HS-5 (cell line): ENCODE measurements around the gene WDFY3.
"Not testable (repeated sequence)": the region's sequence is repeated elsewhere in the genome, so short reads cannot be mapped to it uniquely, and the experiment has no call there.

Experiments used
- DNase-seq: peaks from one replicate; pipeline ENCODE4 v3.0.0-alpha.2; 2012; ENCODE audit warnings: low read depth

WDFY3 gene

DNA sequence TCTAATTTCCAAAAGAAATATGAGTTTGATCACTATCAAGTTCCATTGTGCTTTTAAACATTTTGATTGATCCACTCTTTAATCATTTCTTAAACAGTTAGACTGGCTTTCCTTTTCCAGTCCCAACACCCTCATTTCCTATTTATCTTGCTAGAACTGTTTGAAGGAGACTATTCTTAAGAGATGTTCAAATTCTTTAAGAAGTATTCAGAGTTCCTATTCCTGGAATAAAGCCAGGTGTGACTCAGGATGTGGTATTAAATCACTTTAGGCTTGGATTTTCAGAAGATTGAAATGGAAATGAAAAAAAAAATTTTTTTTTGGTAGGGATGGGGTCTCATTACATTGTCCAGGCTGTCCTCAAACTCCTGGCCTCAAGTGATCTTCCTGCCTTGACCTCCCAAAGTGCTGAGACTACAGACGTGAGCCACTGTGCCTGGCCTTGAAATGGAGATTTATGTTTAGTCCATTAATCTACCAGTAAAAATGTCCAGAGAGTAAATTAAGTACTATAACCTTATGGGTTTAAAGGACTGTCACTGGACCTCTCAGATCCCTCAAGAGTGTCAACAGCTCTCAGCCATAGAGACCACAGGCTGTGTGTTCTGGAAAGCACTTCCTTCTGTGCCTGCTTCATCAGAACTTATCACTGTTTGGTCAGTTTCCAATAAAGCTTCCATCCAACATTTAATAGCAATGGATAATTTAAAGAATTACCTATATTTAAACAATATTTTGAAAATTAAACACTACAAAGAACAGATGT lies 292.8 kb downstream of the WDFY3 start:
- peak; percentile 79 for DNase-seq

GRCh38 chr4:84672177-84672576 lies 294.3 kb downstream of the WDFY3 start:
- DNase-seq, result no peak

- DNase-seq, result no peak
Measured at GRCh38 chr4:84669201-84669600, 297.3 kb downstream of the WDFY3 start.

DNA sequence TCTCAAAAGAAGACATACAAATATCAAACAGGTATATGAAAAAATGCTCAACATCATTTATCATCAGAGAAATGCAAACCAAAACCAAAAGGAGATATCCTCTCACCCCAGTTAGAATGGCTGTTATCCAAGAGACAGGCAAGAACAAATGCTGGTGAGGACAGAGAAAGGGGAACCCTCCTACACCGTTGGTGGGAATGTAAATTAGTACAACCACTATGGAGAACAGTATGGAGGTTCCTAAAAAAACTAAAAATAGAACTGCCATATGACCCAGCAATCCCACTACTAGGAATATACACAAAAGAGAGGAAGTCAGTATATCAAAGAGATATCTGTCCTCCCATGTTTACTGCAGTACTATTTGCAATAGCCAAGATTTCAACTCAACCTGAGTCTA lies 300.1 kb downstream of the WDFY3 start:
- no peak for DNase-seq

DNA sequence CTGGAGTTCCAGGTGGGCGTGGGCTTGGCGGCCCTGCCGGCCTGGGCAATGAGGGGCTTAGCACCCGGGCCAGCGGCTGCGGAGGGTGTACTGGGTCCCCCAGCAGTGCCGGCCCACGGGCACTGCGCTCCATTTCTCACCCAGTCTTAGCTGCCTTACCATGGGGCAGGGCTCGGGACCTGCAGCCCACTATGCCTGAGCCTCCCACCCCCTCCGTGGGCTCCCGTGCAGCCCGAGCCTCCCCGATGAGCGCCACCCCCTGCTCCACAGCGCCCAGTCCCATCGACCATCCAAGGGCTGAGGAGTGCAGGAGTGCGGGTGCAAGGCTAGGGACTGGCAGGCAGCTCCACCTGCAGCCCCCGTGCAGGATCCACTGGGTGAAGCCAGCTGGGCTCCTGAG lies 301.7 kb downstream of the WDFY3 start:
- not testable (repeated sequence) for DNase-seq

- DNase-seq, result no peak
Measured at GRCh38 chr4:84661191-84661939, 305.1 kb downstream of the WDFY3 start.

DNA sequence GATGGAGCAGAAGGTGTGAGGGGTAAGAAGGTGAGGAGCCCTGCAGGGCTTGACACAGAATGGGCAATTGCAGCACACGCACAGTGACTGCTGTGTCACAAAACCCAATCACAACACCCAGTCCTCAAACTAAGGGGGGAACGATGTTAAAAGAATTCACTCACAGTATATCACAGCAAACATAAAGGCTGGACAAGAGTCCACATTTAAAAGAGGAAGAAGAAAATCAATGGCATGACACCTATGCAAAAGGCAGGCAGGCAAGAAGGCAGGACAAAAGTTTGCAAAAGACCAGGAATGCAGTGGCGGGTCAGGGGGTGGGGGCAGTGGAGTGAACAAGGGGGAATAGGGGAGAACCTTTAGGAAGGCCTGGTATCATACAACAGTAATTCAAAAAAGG lies 305.9 kb downstream of the WDFY3 start:
- DNase-seq, result no peak

- DNase-seq, result no peak
Measured at GRCh38 chr4:84652478-84652877, 314.0 kb downstream of the WDFY3 start.

DNA sequence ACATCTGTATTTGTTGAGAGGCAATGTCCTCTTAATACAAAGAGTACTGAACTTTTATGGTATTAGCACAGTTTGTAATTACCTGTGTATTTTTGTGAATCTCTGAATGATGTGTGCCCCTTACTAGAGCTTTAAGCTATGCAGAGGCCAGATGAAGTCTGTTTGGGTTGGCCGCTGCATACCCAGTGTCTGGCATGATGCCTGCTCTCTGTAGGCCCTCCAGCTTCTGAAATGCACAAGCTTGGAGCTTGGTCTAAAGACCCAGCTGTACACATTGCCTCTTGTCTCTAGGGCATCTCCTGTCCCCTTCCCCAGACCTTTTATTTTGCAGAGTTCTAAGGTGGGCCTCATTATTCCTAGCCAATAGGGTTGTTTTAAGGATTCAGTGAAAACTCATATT lies 315.0 kb downstream of the WDFY3 start:
- DNase-seq, result no peak

DNA sequence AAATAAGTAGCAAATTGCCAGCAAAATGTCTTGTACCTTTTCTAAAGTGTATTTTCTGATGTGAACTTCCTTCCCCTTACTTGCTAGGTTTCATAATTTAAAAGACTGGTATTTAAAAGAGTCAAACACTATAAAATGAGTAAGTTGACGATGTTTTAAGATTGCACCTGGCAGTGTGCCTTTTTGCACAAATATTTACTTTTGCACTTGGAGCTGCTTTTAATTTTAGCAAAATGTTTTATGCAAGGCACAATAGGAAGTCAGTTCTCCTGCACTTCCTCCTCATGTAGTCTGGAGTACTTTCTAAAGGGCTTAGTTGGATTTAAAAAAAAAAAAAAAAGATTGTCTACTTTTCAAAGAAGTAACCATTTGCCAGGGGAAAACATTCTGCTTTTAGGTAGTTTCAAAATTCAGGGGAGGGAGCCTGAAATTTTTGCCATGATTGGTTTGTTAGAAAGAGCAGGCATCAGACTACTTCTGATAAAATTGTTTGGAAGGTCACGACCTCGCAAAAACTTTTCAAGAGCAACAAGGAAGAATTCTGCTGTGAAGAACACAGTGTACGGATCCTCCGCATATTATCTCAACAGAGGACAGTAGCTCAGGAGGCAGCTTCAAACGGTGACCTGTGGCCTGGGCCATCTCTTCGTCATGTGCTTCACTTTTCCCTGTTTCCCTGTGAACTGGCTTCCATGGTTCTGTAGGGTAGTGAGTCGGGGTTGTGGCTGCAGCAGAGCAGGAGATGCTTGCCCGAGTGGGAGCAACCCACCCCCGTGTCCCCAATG lies 317.4 kb downstream of the WDFY3 start:
- no peak for DNase-seq

GRCh38 chr4:84648178-84648577 lies 318.3 kb downstream of the WDFY3 start:
- no peak for DNase-seq

DNA sequence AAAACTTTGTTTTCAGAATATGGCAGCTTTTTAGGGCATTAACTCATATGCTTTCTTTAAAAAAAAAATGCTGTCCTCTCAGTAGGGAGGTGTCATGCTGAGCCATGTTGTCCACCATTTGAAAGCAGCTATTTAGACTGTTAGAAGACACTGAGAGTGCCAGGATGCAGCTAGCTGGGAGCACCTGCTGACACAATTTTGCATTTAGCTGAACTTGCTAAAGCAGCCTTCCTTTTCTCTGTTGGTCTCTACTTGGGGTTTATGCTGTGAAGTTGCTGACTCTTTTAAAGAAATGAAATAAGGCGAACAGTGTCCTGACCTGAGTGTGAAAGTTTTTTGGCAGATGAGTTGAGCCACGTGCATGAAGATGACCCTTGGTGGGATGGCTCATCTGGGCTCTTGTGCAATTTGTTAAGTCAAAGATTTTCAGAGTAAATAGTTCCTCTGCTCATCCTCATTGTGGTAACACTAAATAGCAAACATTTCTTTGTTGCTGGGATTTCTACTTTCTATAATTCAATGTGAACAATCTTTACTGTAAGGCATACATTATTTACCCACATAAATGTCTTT lies 319.1 kb downstream of the WDFY3 start:
- no peak for DNase-seq

DNA sequence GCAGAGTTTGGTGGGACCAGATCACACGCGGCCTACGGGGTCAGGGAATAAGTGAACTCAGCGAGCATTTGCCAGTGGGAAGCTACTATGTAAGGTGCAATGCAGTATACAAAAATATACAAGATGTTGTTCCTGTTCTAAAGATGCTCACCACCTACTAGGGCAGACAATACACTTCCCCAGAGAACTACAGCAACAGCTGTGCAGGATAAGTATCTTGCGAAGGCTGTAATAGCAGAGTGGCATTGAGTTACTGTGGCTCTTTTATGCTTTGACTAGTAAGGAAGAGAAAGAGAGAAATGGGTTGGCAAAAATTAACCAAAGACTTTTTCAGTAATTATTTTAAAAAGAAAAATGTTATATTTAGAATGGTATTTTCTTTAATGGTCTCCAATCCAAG lies 322.4 kb downstream of the WDFY3 start:
- no peak for DNase-seq

- DNase-seq, result no peak
Measured at GRCh38 chr4:84639145-84639544, 327.3 kb downstream of the WDFY3 start.

DNA sequence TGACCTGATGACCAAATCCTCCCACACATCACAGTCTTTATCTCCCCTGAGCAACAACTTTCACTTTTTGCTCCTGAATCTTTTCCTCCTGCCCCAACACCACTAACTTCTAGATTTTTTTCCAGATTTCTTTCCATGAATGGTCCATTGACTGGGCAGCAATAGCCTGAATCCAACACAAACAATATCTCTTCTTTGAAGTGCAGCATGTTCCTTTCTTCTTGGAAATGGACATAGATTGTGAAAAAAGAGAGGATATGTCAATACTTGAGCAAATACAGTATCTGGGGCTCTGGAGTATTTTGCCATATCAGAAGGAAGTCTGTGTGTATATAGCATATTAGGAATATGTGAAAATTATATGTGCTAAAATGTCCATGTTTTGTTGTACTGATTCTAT lies 328.4 kb downstream of the WDFY3 start:
- DNase-seq, result no peak

- DNase-seq, result no peak
Measured at GRCh38 chr4:84634961-84635360, 331.5 kb downstream of the WDFY3 start.

- DNase-seq, result peak; percentile 22
Measured at GRCh38 chr4:84632092-84632491, 334.4 kb downstream of the WDFY3 start.

DNA sequence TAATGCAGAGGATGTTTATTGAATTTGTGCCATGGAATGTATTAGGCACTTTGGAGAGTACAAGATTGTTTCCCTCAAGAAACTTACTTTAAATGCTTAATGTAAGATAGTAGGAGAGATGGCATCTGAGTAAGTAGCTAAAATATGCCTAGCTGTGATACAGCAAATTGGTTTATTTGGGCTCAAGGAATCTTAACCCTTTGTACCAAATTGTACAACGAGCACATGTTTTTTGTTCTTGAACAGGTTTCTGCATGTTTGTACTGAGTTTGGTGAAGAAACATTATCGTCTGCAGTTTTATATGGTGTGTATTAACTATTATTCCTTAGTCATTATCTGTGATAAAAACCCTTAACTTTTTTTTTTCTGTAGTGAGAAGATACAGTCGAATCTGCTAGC lies 334.9 kb downstream of the WDFY3 start:
- DNase-seq, result no peak

- no peak for DNase-seq
Measured at GRCh38 chr4:84626673-84627072, 339.8 kb downstream of the WDFY3 start.

- no peak for DNase-seq
Measured at GRCh38 chr4:84623661-84624060, 342.8 kb downstream of the WDFY3 start.

DNA sequence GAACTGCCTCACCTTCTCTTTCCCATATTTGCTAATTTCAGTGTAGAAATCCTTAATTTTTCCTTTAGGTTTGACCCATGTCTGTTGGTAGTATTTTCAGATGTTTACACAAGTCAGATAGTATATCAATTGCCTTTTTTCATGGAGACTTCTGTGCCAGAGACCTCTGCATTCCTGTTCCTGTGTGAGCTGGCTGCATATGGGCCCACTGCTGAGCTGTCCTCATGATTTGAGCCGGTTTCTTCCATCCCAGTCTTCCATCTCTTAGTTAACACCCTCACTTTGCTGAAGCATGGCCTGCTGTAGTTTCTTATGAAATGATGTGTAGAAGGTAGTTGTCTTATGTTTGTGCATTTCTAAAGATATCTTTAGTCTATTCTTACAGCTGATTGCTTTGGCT lies 343.5 kb downstream of the WDFY3 start:
- no peak for DNase-seq
